WTC11 (cell line): ENCODE results near the gene PAAF1.

ENCODE experiments used
- ATF6 ChIP-seq: sonication (generic); formaldehyde crosslinking; IDR thresholded peaks from 2 replicates; pipeline ENCODE4 v1.8.1; 2023; ENCODE audit warnings: mild to moderate bottlenecking, missing genetic modification reagents
- CREB1 ChIP-seq: sonication (generic); formaldehyde crosslinking; IDR thresholded peaks from 2 replicates; pipeline ENCODE4 v1.8.0; 2023; ENCODE audit warnings: mild to moderate bottlenecking, missing genetic modification reagents
- CTCF ChIP-seq: fragments of 200-600 bp; IDR thresholded peaks from 2 replicates; pipeline ENCODE4 v1.8.0; 2022; ENCODE audit warnings: antibody characterized with exemption
- FOXJ3 ChIP-seq: sonication (generic); formaldehyde crosslinking; IDR thresholded peaks from 2 replicates; pipeline ENCODE4 v1.9.0; 2021; ENCODE audit warnings: missing genetic modification reagents, mild to moderate bottlenecking, borderline replicate concordance
- KAT7 ChIP-seq: sonication (generic); formaldehyde crosslinking; IDR thresholded peaks from 2 replicates; pipeline ENCODE4 v1.8.1; 2023; ENCODE audit warnings: missing genetic modification reagents, mild to moderate bottlenecking, borderline replicate concordance
- RORB ChIP-seq: fragments of 250-450 bp; sonication (Bioruptor Pico); IDR thresholded peaks from 2 replicates; pipeline ENCODE4 v1.9.0; 2021; ENCODE audit warnings: mild to moderate bottlenecking
- STAT6 ChIP-seq: sonication (generic); formaldehyde crosslinking; conservative IDR thresholded peaks from 2 replicates; pipeline ENCODE4 v1.8.1; 2023; ENCODE audit warnings: mild to moderate bottlenecking, low read depth, missing genetic modification reagents, moderate library complexity
- TCF7 ChIP-seq: sonication (generic); formaldehyde crosslinking; IDR thresholded peaks from 2 replicates; pipeline ENCODE4 v1.8.0; 2022; ENCODE audit warnings: mild to moderate bottlenecking, low read depth, missing genetic modification reagents, moderate library complexity
- ZNF317 ChIP-seq: sonication (generic); formaldehyde crosslinking; IDR thresholded peaks from 2 replicates; pipeline ENCODE4 v1.8.1; 2023; ENCODE audit warnings: low read depth, mild to moderate bottlenecking, moderate library complexity, missing genetic modification reagents, borderline replicate concordance

GRCh38 chr11:73958521-73959141 is 81.8 kb downstream of the PAAF1 start:
- TF ChIP-seq TCF7 (CRISPR knock-in tag), result no peak
- no peak for TF ChIP-seq ZNF317
- no peak for TF ChIP-seq ATF6
- no peak for TF ChIP-seq FOXJ3 (CRISPR knock-in tag)
- no peak for TF ChIP-seq STAT6 (CRISPR knock-in tag)
- no peak for TF ChIP-seq CTCF
- TF ChIP-seq RORB (CRISPR knock-in tag), result no peak
- TF ChIP-seq KAT7 (CRISPR knock-in tag), result no peak
- no peak for TF ChIP-seq CREB1 (CRISPR knock-in tag)
